ENCODE results near the gene STARD10.

DNA sequence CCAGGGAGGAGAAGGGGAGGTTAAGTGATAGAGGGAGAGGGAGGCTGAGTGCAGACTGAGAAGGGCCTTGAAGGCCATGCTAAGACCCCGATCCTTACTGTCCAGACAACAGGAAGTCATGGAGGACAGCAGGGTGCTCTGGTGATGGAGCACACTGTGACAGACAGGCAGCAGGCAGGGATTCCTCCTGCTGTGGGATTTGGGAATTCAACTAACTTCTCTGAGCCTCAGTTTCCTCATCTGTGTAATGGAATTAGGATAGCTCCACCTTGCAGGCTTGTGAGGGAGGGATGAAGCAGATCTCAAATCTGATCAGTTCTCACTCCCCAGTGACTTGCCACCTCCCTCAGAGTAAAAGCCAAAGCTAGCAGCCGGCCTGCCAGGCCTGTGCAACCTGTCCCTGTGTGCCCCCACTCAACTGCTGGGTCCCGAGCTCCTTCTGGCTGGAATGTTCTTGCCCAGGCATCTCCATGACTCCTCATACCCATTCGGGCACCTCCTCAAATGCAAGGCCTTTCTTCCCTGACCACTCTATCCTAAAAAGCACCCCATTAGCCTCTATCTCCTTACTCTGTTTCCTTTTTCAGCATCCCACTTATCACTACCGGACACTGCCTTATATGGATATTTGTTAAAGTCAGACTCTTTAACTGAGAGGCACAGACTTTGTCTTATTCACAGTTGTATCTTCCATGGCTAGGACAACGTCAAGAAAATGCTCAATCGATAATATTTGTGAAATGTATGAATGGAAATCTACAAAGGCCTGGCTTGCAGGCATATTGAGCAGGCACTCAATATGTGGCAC is 51.1 kb downstream of the STARD10 start:
- no peak for TF ChIP-seq ZNF384 (IDR thresholded peaks at IDR 0.05)
- no peak for TF ChIP-seq FOXM1 (IDR thresholded peaks at IDR 0.05; ENCODE audit: borderline replicate concordance)
- TF ChIP-seq TARDBP (IDR thresholded peaks at IDR 0.05), result no peak
- no peak for TF ChIP-seq ARNT (IDR thresholded peaks at IDR 0.05)

Data from HEK293T (cell line).